PFSK-1 (cell line): ENCODE data around the gene PDE8A.

Experiments
- REST ChIP-seq, 2 experiments: IDR thresholded peaks; 2 replicates each; pipeline versions ENCODE4 v1.6.1 to v1.8.0; 2011 to 2012; ENCODE audit warnings: low read depth in 2 of 2, low read length in 2 of 2, control low read depth in 1 of 2, inconsistent platforms in 1 of 2, mild to moderate bottlenecking in 1 of 2, moderate library complexity in 1 of 2; ENCODE audit not compliant: insufficient read depth in 1 of 2
- TAF1 ChIP-seq: IDR thresholded peaks from 2 replicates; pipeline ENCODE4 v1.6.1; 2012; ENCODE audit warnings: low read length, control low read depth, borderline replicate concordance; ENCODE audit not compliant: insufficient read depth

- TF ChIP-seq REST (IDR thresholded peaks at IDR 0.05; ENCODE audit: insufficient read depth in 1 of 2, low read depth in 2 of 2, low read length in 2 of 2) (no peak), TAF1 (no peak)
These were observed 66.8 kb downstream of the PDE8A start for GRCh38 chr15:85048430-85048829.
